ENCODE data around the gene PLEKHA4.

- TF ChIP-seq, protein P1, sequence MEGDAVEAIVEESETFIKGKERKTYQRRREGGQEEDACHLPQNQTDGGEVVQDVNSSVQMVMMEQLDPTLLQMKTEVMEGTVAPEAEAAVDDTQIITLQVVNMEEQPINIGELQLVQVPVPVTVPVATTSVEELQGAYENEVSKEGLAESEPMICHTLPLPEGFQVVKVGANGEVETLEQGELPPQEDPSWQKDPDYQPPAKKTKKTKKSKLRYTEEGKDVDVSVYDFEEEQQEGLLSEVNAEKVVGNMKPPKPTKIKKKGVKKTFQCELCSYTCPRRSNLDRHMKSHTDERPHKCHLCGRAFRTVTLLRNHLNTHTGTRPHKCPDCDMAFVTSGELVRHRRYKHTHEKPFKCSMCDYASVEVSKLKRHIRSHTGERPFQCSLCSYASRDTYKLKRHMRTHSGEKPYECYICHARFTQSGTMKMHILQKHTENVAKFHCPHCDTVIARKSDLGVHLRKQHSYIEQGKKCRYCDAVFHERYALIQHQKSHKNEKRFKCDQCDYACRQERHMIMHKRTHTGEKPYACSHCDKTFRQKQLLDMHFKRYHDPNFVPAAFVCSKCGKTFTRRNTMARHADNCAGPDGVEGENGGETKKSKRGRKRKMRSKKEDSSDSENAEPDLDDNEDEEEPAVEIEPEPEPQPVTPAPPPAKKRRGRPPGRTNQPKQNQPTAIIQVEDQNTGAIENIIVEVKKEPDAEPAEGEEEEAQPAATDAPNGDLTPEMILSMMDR (IDR thresholded peaks at IDR 0.05), result no peak
- no peak for TF ChIP-seq SIN3A (IDR thresholded peaks at IDR 0.05; ENCODE audit: borderline replicate concordance, insufficient read depth, low read depth, low read length)
- no peak for TF ChIP-seq POLR2AphosphoS5 (IDR thresholded peaks at IDR 0.05; ENCODE audit: low read depth, low read length)
- TF ChIP-seq TCF7L2 (IDR thresholded peaks at IDR 0.05; ENCODE audit: low read depth, low read length), result no peak
Measured at GRCh38 chr19:48870048-48870447, 1.6 kb upstream of the PLEKHA4 start.
